Prostate gland (tissue), 2 donors: ENCODE measurements around the gene UVRAG.
"Not testable (repeated sequence)": the region's sequence is repeated elsewhere in the genome, so short reads cannot be mapped to it uniquely, and the experiment has no call there.

Experiments
- CTCF ChIP-seq, 4 experiments: fragments of 200-600 bp in 2 of 4; fragments of 450-650 bp in 2 of 4; sonication (generic) in 2 of 4; IDR thresholded peaks; 1 replicate in 3 of 4; 2 replicates in 1 of 4; pipeline ENCODE4 v1.5.1; 2016 to 2019; ENCODE audit warnings: antibody characterized with exemption in 4 of 4, mild to moderate bottlenecking in 2 of 4, moderate library complexity in 2 of 4
- POLR2A ChIP-seq: fragments of 450-650 bp; IDR thresholded peaks from one replicate; pipeline ENCODE4 v1.6.1; 2016; ENCODE audit warnings: antibody characterized with exemption, mild to moderate bottlenecking

GRCh38 chr11:76060475-76061036 lies 245.5 kb downstream of the UVRAG start:
- not testable (repeated sequence) for TF ChIP-seq POLR2A; CTCF (IDR thresholded peaks at IDR 0.05)
